Ectodermal cell (in vitro differentiated cells): Measurements from ENCODE around the gene GMDS.
"Not testable (repeated sequence)": the region's sequence is repeated elsewhere in the genome, so short reads cannot be mapped to it uniquely, and the experiment has no call there.

Source experiments
- H3K27ac ChIP-seq: 2 replicates; pipeline ENCODE4 v1.7.0; 2013; ENCODE audit warnings: mild to moderate bottlenecking, low read depth, low read length; ENCODE audit not compliant: insufficient read depth, poor library complexity, severe bottlenecking
- H3K27me3 ChIP-seq: 2 replicates; pipeline ENCODE4 v1.7.0; 2013; ENCODE audit warnings: mild to moderate bottlenecking, low read length; ENCODE audit not compliant: insufficient read depth, control insufficient read depth, poor library complexity, severe bottlenecking
- H3K36me3 ChIP-seq: one replicate; pipeline ENCODE4 v1.7.0; 2013; ENCODE audit warnings: low read length; ENCODE audit not compliant: control insufficient read depth, insufficient read depth
- H3K4me1 ChIP-seq: one replicate; pipeline ENCODE4 v1.7.0; 2013; ENCODE audit warnings: low read length; ENCODE audit not compliant: control insufficient read depth, insufficient read depth
- H3K4me3 ChIP-seq: 2 replicates; pipeline ENCODE4 v1.7.0; 2013; ENCODE audit warnings: low read depth, low read length, control low read depth; ENCODE audit not compliant: insufficient read depth
- H3K9me3 ChIP-seq: 2 replicates; pipeline ENCODE4 v1.7.0; 2013; ENCODE audit warnings: mild to moderate bottlenecking, low read length, moderate library complexity; ENCODE audit not compliant: control insufficient read depth
- WGBS, 2 experiments: methylation state at CpG; one replicate each; pipeline ENCODE4 v1.1.7; 2013; ENCODE audit warnings: missing lambda C conversion rate in 2 of 2; 5-methylcytosine and 5-hydroxymethylcytosine counted together

Gene GMDS

GRCh38 chr6:1854296-1854695, 391.1 kb downstream of the GMDS start:
- Histone ChIP-seq H3K4me1 (peaks cover 5% of the 10 kb centered on the region), H3K4me3 (no peak overlapping the region), H3K9me3 (no peaks in the 10 kb centered on the region), H3K36me3 (no peaks in the 10 kb centered on the region), H3K27ac (no peak overlapping the region), H3K27me3 (no peaks in the 10 kb centered on the region)
- 94 to 97% methylated on average over 2 of the region's 2 CpGs for WGBS, 2 experiments

GRCh38 chr6:1853761-1854160, 391.6 kb downstream of the GMDS start:
- Histone ChIP-seq H3K4me3 (no peak overlapping the region), H3K9me3 (no peaks in the 10 kb centered on the region), H3K4me1 (peaks cover under 1% of the 10 kb centered on the region), H3K27me3 (no peaks in the 10 kb centered on the region), H3K27ac (no peak overlapping the region), H3K36me3 (no peaks in the 10 kb centered on the region)
- WGBS, 2 experiments: 89% methylated on average over 1 of the region's 1 CpG; no CpG with 5 or more reads in 1 of the 2 experiments

- H3K4me1 ChIP-seq: no peaks in the 10 kb centered on the region
- WGBS, 2 experiments: 91 to 94% methylated on average over 13 of the region's 13 CpGs
- no peak overlapping the region for H3K27ac ChIP-seq
- no peaks in the 10 kb centered on the region for H3K27me3 ChIP-seq
- no peaks in the 10 kb centered on the region for H3K36me3 ChIP-seq
- H3K9me3 ChIP-seq: no peaks in the 10 kb centered on the region
- H3K4me3 ChIP-seq: no peak overlapping the region
Measured at GRCh38 chr6:1851681-1852456, 393.5 kb downstream of the GMDS start.

GRCh38 chr6:1850840-1851157, 394.6 kb downstream of the GMDS start:
- WGBS, 2 experiments: 79% methylated on average over 7 of the region's 7 CpGs
- Histone ChIP-seq H3K36me3 (no peaks in the 10 kb centered on the region), H3K27ac (no peak overlapping the region), H3K4me3 (no peak overlapping the region), H3K27me3 (no peaks in the 10 kb centered on the region), H3K4me1 (no peaks in the 10 kb centered on the region), H3K9me3 (no peaks in the 10 kb centered on the region)

- 94 to 95% methylated on average over 8 of the region's 8 CpGs for WGBS, 2 experiments
- Histone ChIP-seq H3K36me3 (no peaks in the 10 kb centered on the region), H3K4me1 (no peaks in the 10 kb centered on the region), H3K9me3 (no peaks in the 10 kb centered on the region), H3K27me3 (no peaks in the 10 kb centered on the region), H3K4me3 (no peak overlapping the region), H3K27ac (no peak overlapping the region)
Measured at GRCh38 chr6:1850121-1850839, 395.1 kb downstream of the GMDS start.

- whole genome bisulfite sequencing, 2 experiments: 87 to 92% methylated on average over 5 of the region's 5 CpGs
- Histone ChIP-seq H3K4me3 (no peak overlapping the region), H3K27ac (no peak overlapping the region), H3K9me3 (no peaks in the 10 kb centered on the region), H3K4me1 (no peaks in the 10 kb centered on the region), H3K27me3 (no peaks in the 10 kb centered on the region), H3K36me3 (no peaks in the 10 kb centered on the region)
Measured at GRCh38 chr6:1849691-1850090, 395.7 kb downstream of the GMDS start.

- Histone ChIP-seq H3K9me3 (no peaks in the 10 kb centered on the region), H3K36me3 (no peaks in the 10 kb centered on the region), H3K27ac (no peak overlapping the region), H3K4me3 (no peak overlapping the region), H3K4me1 (no peaks in the 10 kb centered on the region), H3K27me3 (no peaks in the 10 kb centered on the region)
- WGBS, 2 experiments: 79 to 100% methylated on average over 1 of the region's 1 CpG
Measured at GRCh38 chr6:1848752-1849151, 396.7 kb downstream of the GMDS start.

GRCh38 chr6:1846611-1847010, 398.8 kb downstream of the GMDS start:
- no peak overlapping the region for H3K27ac ChIP-seq
- H3K36me3 ChIP-seq: no peaks in the 10 kb centered on the region
- no peak overlapping the region for H3K4me3 ChIP-seq
- no peaks in the 10 kb centered on the region for H3K9me3 ChIP-seq
- 85 to 95% methylated on average over 3 of the region's 3 CpGs for WGBS, 2 experiments
- no peaks in the 10 kb centered on the region for H3K27me3 ChIP-seq
- no peaks in the 10 kb centered on the region for H3K4me1 ChIP-seq

- not testable (repeated sequence) for H3K27ac ChIP-seq, H3K4me1 ChIP-seq, H3K36me3 ChIP-seq, H3K9me3 ChIP-seq, H3K27me3 ChIP-seq, H3K4me3 ChIP-seq
- WGBS, 2 experiments: 95 to 98% methylated on average over 5 of the region's 5 CpGs
Measured at GRCh38 chr6:1845543-1845942, 399.9 kb downstream of the GMDS start.

- Histone ChIP-seq H3K27ac (no peak overlapping the region), H3K4me3 (no peak overlapping the region), H3K4me1 (peaks cover 17% of the 10 kb centered on the region), H3K9me3 (no peaks in the 10 kb centered on the region), H3K36me3 (no peaks in the 10 kb centered on the region), H3K27me3 (no peaks in the 10 kb centered on the region)
- WGBS, 2 experiments: 85 to 92% methylated on average over 2 of the region's 2 CpGs
Measured at GRCh38 chr6:1842334-1842733, 403.1 kb downstream of the GMDS start.
